Forelimb muscle (tissue), 1 donor: ENCODE results near the gene PCDHGA7. TPM values are rescaled to one million over a fixed set of nuclear protein-coding genes. Genes with fewer than 3 reads are reported as not detected.
"Not testable (repeated sequence)": the region's sequence is repeated elsewhere in the genome, so short reads cannot be mapped to it uniquely, and the experiment has no call there.

Experiments
- DNase-seq: peaks from one replicate; pipeline ENCODE4 v3.0.0-alpha.2; 2013; ENCODE audit warnings: low read depth
- polyA plus RNA-seq: library from polyadenylated mRNA; unstranded; fragments of 120-200 nt; gene quantifications from one replicate; pipeline ENCODE4 v1.2.1, GENCODE V29; 2013; ENCODE audit not compliant: insufficient read length

PCDHGA7 gene
- polyA plus RNA-seq, 1 donor: 1.4 TPM

DNA sequence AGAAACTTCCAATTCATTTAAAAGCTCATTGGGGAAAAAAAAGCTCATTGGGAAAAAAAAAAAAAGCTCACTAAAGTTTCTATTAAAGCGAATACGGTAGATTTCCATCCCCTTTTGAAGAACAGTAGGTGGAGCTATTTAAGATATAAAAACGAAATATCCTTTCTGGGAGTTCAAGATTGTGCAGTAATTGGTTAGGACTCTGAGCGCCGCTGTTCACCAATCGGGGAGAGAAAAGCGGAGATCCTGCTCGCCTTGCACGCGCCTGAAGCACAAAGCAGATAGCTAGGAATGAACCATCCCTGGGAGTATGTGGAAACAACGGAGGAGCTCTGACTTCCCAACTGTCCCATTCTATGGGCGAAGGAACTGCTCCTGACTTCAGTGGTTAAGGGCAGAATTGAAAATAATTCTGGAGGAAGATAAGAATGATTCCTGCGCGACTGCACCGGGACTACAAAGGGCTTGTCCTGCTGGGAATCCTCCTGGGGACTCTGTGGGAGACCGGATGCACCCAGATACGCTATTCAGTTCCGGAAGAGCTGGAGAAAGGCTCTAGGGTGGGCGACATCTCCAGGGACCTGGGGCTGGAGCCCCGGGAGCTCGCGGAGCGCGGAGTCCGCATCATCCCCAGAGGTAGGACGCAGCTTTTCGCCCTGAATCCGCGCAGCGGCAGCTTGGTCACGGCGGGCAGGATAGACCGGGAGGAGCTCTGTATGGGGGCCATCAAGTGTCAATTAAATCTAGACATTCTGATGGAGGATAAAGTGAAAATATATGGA is 48.0 kb downstream of the PCDHGA7 start, which contains the start of gene PCDHGA12:
Gene PCDHGA12, plus strand, starts transcription at position 176 of the 782 bp plus-strand sequence. Its CDS starts 253 bp downstream, at position 429.
- no peak for DNase-seq

- DNase-seq: no peak
Observed at GRCh38 chr5:141431286-141431685, 48.7 kb downstream of the PCDHGA7 start.

GRCh38 chr5:141432308-141432707 is 49.8 kb downstream of the PCDHGA7 start:
- not testable (repeated sequence) for DNase-seq

DNA sequence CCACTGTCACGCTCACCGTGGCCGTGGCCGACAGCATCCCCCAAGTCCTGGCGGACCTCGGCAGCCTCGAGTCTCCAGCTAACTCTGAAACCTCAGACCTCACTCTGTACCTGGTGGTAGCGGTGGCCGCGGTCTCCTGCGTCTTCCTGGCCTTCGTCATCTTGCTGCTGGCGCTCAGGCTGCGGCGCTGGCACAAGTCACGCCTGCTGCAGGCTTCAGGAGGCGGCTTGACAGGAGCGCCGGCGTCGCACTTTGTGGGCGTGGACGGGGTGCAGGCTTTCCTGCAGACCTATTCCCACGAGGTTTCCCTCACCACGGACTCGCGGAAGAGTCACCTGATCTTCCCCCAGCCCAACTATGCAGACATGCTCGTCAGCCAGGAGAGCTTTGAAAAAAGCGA is 50.2 kb downstream of the PCDHGA7 start:
- DNase-seq: not testable (repeated sequence)

DNA sequence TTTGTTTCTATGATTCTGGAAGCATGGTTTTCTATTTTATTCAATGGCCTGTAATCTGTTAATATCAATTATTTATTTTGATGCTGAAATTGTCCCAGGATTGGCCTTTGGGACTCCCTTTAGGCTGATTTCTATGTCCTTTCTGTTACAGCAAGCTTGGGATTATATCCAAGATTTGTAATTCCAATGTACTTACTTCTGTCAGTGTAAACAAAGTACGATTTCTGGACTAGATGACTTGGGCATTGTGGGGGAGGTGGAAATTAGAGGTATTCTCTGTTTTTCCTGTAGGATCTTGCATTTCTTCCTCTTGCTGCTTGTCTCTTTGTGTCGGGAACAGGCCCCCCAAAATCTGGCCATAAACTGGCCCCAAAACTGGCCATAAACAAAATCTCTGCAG is 51.5 kb downstream of the PCDHGA7 start:
- DNase-seq: no peak

Other genes starting within 250 kb of the PCDHGA7 start
- gene PCDHB5, start 247.5 kb upstream of the PCDHGA7 start, polyA plus RNA-seq: 3.8 TPM
- gene PCDHB6, start 232.7 kb upstream of the PCDHGA7 start, polyA plus RNA-seq: 1.4 TPM
- 1.9 TPM for gene PCDHB7, start 210.1 kb upstream of the PCDHGA7 start, polyA plus RNA-seq
- 1.8 TPM for gene PCDHB8, start 205.0 kb upstream of the PCDHGA7 start, polyA plus RNA-seq
- 2.5 TPM for gene PCDHB16, start 200.4 kb upstream of the PCDHGA7 start, polyA plus RNA-seq
- gene PCDHB9, start 195.6 kb upstream of the PCDHGA7 start, polyA plus RNA-seq: 2.9 TPM
- gene PCDHB10, start 190.4 kb upstream of the PCDHGA7 start, polyA plus RNA-seq: 3.6 TPM
- 2.2 TPM for gene PCDHB11, start 183.1 kb upstream of the PCDHGA7 start, polyA plus RNA-seq
- 2.5 TPM for gene PCDHB12, start 174.0 kb upstream of the PCDHGA7 start, polyA plus RNA-seq
- gene PCDHB13, start 168.8 kb upstream of the PCDHGA7 start, polyA plus RNA-seq: 2.4 TPM
- 6.3 TPM for gene PCDHB14, start 159.4 kb upstream of the PCDHGA7 start, polyA plus RNA-seq
- 7.0 TPM for gene PCDHB15, start 137.3 kb upstream of the PCDHGA7 start, polyA plus RNA-seq
- 0.10 TPM for gene SLC25A2, start 78.7 kb upstream of the PCDHGA7 start, polyA plus RNA-seq
- 76.1 TPM for gene TAF7, start 62.0 kb upstream of the PCDHGA7 start, polyA plus RNA-seq
- 0.58 TPM for gene PCDHGA1, start 52.2 kb upstream of the PCDHGA7 start, polyA plus RNA-seq
- 2.1 TPM for gene PCDHGA2, start 44.0 kb upstream of the PCDHGA7 start, polyA plus RNA-seq
- gene PCDHGA3, start 38.9 kb upstream of the PCDHGA7 start, polyA plus RNA-seq: 1.1 TPM
- gene PCDHGB1, start 32.6 kb upstream of the PCDHGA7 start, polyA plus RNA-seq: 0.49 TPM
- gene PCDHGA4, start 27.7 kb upstream of the PCDHGA7 start, polyA plus RNA-seq: 1.0 TPM
- 1.7 TPM for gene PCDHGB2, start 22.7 kb upstream of the PCDHGA7 start, polyA plus RNA-seq
- 2.6 TPM for gene PCDHGA5, start 18.6 kb upstream of the PCDHGA7 start, polyA plus RNA-seq
- gene PCDHGB3, start 12.5 kb upstream of the PCDHGA7 start, polyA plus RNA-seq: 1.6 TPM
- 2.6 TPM for gene PCDHGA6, start 8.9 kb upstream of the PCDHGA7 start, polyA plus RNA-seq
- gene PCDHGB4, start 5.0 kb downstream of the PCDHGA7 start, polyA plus RNA-seq: 1.7 TPM
- 0.73 TPM for gene PCDHGA8, start 9.9 kb downstream of the PCDHGA7 start, polyA plus RNA-seq
- 3.1 TPM for gene PCDHGB5, start 15.2 kb downstream of the PCDHGA7 start, polyA plus RNA-seq
- 3.3 TPM for gene PCDHGA9, start 20.0 kb downstream of the PCDHGA7 start, polyA plus RNA-seq
- gene PCDHGB6, start 25.3 kb downstream of the PCDHGA7 start, polyA plus RNA-seq: 3.5 TPM
- 1.4 TPM for gene PCDHGA10, start 30.2 kb downstream of the PCDHGA7 start, polyA plus RNA-seq
- gene PCDHGB7, start 34.9 kb downstream of the PCDHGA7 start, polyA plus RNA-seq: 7.0 TPM
- 2.7 TPM for gene PCDHGA11, start 38.3 kb downstream of the PCDHGA7 start, polyA plus RNA-seq
- gene PCDHGA12, start 47.8 kb downstream of the PCDHGA7 start, polyA plus RNA-seq: 1.7 TPM
- 83.8 TPM for gene PCDHGC3, start 93.2 kb downstream of the PCDHGA7 start, polyA plus RNA-seq
- gene PCDHGC4, start 102.3 kb downstream of the PCDHGA7 start, polyA plus RNA-seq: 1.8 TPM
- 0.78 TPM for gene PCDHGC5, start 106.3 kb downstream of the PCDHGA7 start, polyA plus RNA-seq
- gene DIAPH1, start 236.3 kb downstream of the PCDHGA7 start, polyA plus RNA-seq: 20.1 TPM